Measurements from ENCODE around the gene NEFH. TPM values are rescaled to one million over a fixed set of nuclear protein-coding genes. Genes with fewer than 3 reads are reported as not detected.
A peak's percentile ranks its signal among the peaks of the same experiment; 100 is the strongest.

The NEFH gene
- total RNA-seq, 1 donor from 2014 or later, result 0.43 TPM

DNA sequence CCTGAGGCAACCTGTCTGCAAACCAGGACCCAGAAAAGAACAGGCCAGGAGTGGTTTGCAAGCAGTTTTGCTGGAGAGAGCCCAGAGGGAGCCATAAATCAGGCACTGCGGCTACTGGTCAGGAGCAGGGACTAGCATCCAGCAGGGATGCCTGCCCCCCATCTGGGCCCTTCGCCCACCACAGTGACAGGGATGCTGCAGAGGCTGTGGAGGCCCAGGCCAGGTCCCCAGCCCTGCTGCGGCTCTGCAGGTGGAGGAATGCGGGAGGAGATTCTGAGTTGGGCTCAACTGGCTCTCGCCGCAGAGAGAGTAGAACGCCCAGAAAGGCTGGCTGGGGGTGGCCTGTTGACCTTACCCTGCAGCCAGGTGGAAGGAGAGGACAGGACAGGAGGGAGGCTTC, 16.4 kb upstream of the NEFH start:
- peaks cover 9% of the 10 kb centered on the region for H3K27me3 ChIP-seq
- no peak for DNase-seq (ENCODE audit: low spot score)
- H3K9ac ChIP-seq, result no peak overlapping the region
- peaks cover 13% of the 10 kb centered on the region for H3F3A ChIP-seq (ENCODE audit: low read depth)
- Mint-ChIP-seq H3K27ac (peak overlapping the region; percentile 50), H3K4me1 (peaks cover 2% of the 10 kb centered on the region), H3K4me3 (no peak overlapping the region), H3K27me3 (ENCODE audit: insufficient read depth, low read depth) (peaks cover 7% of the 10 kb centered on the region), H3K9me3 (no peaks in the 10 kb centered on the region), H3K36me3 (no peaks in the 10 kb centered on the region)
- no peaks in the 10 kb centered on the region for H3K79me2 ChIP-seq (ENCODE audit: low read depth)
- H3K36me3 ChIP-seq, result no peaks in the 10 kb centered on the region
- H4K20me1 ChIP-seq (ENCODE audit: low read depth), result no peaks in the 10 kb centered on the region
- no peak overlapping the region for H3K4me3 ChIP-seq
- no peak overlapping the region for H3K27ac ChIP-seq
- TF ChIP-seq EZH2phosphoT487 (IDR thresholded peaks at IDR 0.05) (no peak), EZH2 (IDR thresholded peaks at IDR 0.05) (no peak)
- TF ChIP-seq, protein P1, sequence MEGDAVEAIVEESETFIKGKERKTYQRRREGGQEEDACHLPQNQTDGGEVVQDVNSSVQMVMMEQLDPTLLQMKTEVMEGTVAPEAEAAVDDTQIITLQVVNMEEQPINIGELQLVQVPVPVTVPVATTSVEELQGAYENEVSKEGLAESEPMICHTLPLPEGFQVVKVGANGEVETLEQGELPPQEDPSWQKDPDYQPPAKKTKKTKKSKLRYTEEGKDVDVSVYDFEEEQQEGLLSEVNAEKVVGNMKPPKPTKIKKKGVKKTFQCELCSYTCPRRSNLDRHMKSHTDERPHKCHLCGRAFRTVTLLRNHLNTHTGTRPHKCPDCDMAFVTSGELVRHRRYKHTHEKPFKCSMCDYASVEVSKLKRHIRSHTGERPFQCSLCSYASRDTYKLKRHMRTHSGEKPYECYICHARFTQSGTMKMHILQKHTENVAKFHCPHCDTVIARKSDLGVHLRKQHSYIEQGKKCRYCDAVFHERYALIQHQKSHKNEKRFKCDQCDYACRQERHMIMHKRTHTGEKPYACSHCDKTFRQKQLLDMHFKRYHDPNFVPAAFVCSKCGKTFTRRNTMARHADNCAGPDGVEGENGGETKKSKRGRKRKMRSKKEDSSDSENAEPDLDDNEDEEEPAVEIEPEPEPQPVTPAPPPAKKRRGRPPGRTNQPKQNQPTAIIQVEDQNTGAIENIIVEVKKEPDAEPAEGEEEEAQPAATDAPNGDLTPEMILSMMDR (IDR thresholded peaks at IDR 0.05), result no peak
- no peak overlapping the region for H3K4me2 ChIP-seq
- H2AFZ ChIP-seq (replicated peaks), result no peak overlapping the region
- H3K4me1 ChIP-seq, result peaks cover 10% of the 10 kb centered on the region
- H3K9me3 ChIP-seq (ENCODE audit: low read depth), result no peaks in the 10 kb centered on the region

DNA sequence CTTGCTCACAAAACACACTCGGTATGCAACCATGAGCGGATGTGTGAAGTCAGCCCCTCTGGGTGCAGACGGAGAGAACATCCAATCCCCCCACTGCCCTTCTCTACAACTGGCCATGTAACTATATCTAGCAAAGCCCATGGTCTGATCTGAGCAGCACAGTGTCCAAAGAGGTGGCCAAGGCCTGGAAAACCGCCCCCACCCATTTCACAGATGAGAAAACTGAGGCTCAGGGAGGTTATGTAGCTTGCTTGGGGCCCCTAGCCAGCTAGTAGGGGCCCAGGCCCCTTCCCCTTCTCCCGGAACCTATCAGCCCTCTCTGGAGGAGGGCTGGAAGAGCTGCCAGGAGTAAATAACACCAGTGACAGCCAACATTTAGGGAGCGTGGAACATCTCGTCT, 15.4 kb upstream of the NEFH start:
- H3K36me3 ChIP-seq, result no peaks in the 10 kb centered on the region
- H3K27ac Mint-ChIP-seq, result no peak overlapping the region
- peaks cover 19% of the 10 kb centered on the region for H3K27me3 ChIP-seq
- no peaks in the 10 kb centered on the region for H3K79me2 ChIP-seq (ENCODE audit: low read depth)
- no peaks in the 10 kb centered on the region for H4K20me1 ChIP-seq (ENCODE audit: low read depth)
- H3K4me3 Mint-ChIP-seq, result no peak overlapping the region
- H3K36me3 Mint-ChIP-seq, result no peaks in the 10 kb centered on the region
- H3K4me1 Mint-ChIP-seq, result peaks cover 2% of the 10 kb centered on the region
- TF ChIP-seq EZH2 (IDR thresholded peaks at IDR 0.05) (no peak), EZH2phosphoT487 (IDR thresholded peaks at IDR 0.05) (no peak)
- TF ChIP-seq, protein P1 (IDR thresholded peaks at IDR 0.05), result no peak
- H3K4me3 ChIP-seq, result no peak overlapping the region
- H3K9me3 ChIP-seq (ENCODE audit: low read depth), result no peaks in the 10 kb centered on the region
- H2AFZ ChIP-seq (replicated peaks), result no peak overlapping the region
- H3F3A ChIP-seq (ENCODE audit: low read depth), result peaks cover 10% of the 10 kb centered on the region
- H3K4me1 ChIP-seq, result peaks cover 7% of the 10 kb centered on the region
- no peak overlapping the region for H3K9ac ChIP-seq
- no peak for DNase-seq (ENCODE audit: low spot score)
- H3K27me3 Mint-ChIP-seq (ENCODE audit: insufficient read depth, low read depth), result peaks cover 11% of the 10 kb centered on the region
- H3K27ac ChIP-seq, result no peak overlapping the region
- H3K4me2 ChIP-seq, result no peak overlapping the region
- H3K9me3 Mint-ChIP-seq, result no peaks in the 10 kb centered on the region

DNA sequence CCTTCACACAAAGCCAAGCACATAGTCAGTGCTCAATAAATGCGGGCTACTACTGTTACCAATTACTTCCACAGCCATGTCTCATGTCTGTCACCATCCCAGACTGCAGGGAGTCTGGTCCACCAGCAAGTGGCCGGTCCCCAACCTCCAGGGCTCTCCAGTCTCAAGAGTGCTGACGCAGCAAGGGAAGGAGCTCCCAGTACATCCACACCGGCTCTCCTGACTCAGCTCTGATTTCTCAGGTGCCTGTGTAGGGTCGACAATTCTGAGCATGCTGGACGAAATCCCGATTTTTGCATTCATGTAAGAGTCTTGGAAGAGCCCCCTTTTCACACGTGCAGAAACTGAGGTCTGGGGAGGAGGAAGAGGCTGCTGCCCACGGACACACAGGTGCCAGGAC, 10.3 kb upstream of the NEFH start:
- Histone ChIP-seq H3K4me2 (peak overlapping the region; percentile 98), H3K79me2 (ENCODE audit: low read depth) (no peaks in the 10 kb centered on the region), H3K27me3 (peaks cover 53% of the 10 kb centered on the region), H3K36me3 (no peaks in the 10 kb centered on the region), H3K9ac (no peak overlapping the region), H3K27ac (no peak overlapping the region), H3F3A (ENCODE audit: low read depth) (peaks cover 9% of the 10 kb centered on the region), H3K4me1 (peaks cover 4% of the 10 kb centered on the region), H4K20me1 (ENCODE audit: low read depth) (no peaks in the 10 kb centered on the region), H3K4me3 (peak overlapping the region; percentile 78), H2AFZ (replicated peaks) (peak overlapping the region; percentile 93), H3K9me3 (ENCODE audit: low read depth) (no peaks in the 10 kb centered on the region)
- peaks cover 3% of the 10 kb centered on the region for H3K4me1 Mint-ChIP-seq
- H3K27ac Mint-ChIP-seq, result no peak overlapping the region
- DNase-seq (ENCODE audit: low spot score), result peak; percentile 52
- peak overlapping the region; percentile 81 for H3K4me3 Mint-ChIP-seq
- no peaks in the 10 kb centered on the region for H3K9me3 Mint-ChIP-seq
- peaks cover 11% of the 10 kb centered on the region for H3K27me3 Mint-ChIP-seq (ENCODE audit: insufficient read depth, low read depth)
- H3K36me3 Mint-ChIP-seq, result no peaks in the 10 kb centered on the region
- TF ChIP-seq, protein P1 (IDR thresholded peaks at IDR 0.05), result no peak
- peak; percentile 6 for TF ChIP-seq EZH2 (IDR thresholded peaks at IDR 0.05)
- TF ChIP-seq EZH2phosphoT487 (IDR thresholded peaks at IDR 0.05), result no peak
